GM18870 (cell line): ENCODE data around the gene KIF26A.

Experiments
- ATAC-seq: cut with Tn5 transposase; IDR thresholded peaks from one replicate; pipeline ENCODE4 v1.9.1; 2021; ENCODE audit warnings: moderate library complexity; ENCODE audit not compliant: unreplicated experiment

The KIF26A gene

GRCh38 chr14:104101086-104101621, 37.2 kb upstream of the KIF26A start:
- ATAC-seq, result no peak

- ATAC-seq, result no peak
These were observed 36.6 kb upstream of the KIF26A start for GRCh38 chr14:104101651-104102281.

- ATAC-seq, result no peak
These were observed 36.0 kb upstream of the KIF26A start for GRCh38 chr14:104102282-104102914.

- no peak for ATAC-seq
These were observed 35.3 kb upstream of the KIF26A start for GRCh38 chr14:104103061-104103445.

GRCh38 chr14:104103446-104104075, 34.8 kb upstream of the KIF26A start:
- no peak for ATAC-seq

GRCh38 chr14:104104076-104104901, 34.1 kb upstream of the KIF26A start:
- ATAC-seq, result no peak

- no peak for ATAC-seq
These were observed 33.1 kb upstream of the KIF26A start for GRCh38 chr14:104105071-104105821.

- ATAC-seq, result no peak
These were observed 32.4 kb upstream of the KIF26A start for GRCh38 chr14:104105822-104106470.

- no peak for ATAC-seq
These were observed 31.9 kb upstream of the KIF26A start for GRCh38 chr14:104106471-104106991.

GRCh38 chr14:104107101-104107581, 31.2 kb upstream of the KIF26A start:
- no peak for ATAC-seq

GRCh38 chr14:104107611-104108569, 30.5 kb upstream of the KIF26A start:
- no peak for ATAC-seq

- no peak for ATAC-seq
These were observed 29.5 kb upstream of the KIF26A start for GRCh38 chr14:104108570-104109541.

- ATAC-seq, result no peak
These were observed 28.5 kb upstream of the KIF26A start for GRCh38 chr14:104109731-104110361.

- no peak for ATAC-seq
These were observed 27.7 kb upstream of the KIF26A start for GRCh38 chr14:104110491-104111209.

GRCh38 chr14:104111301-104112112, 26.9 kb upstream of the KIF26A start:
- no peak for ATAC-seq
